ENCODE data around the gene EPB41. TPM values are rescaled to one million over a fixed set of nuclear protein-coding genes. Genes with fewer than 3 reads are reported as not detected.
A peak's percentile ranks its signal among the peaks of the same experiment; 100 is the strongest.

EPB41 gene
- total and polyA plus RNA-seq, 9 of the 15 experiments (the other 6 are each of a cell fraction or from before 2014, with no cell fraction given): 3.7 to 213 (median 141) TPM

- no peak for TF ChIP-seq FOXP4 (CRISPR knock-in tag; IDR thresholded peaks at IDR 0.05; ENCODE audit: borderline replicate concordance)
- no peak for TF ChIP-seq MGA (IDR thresholded peaks at IDR 0.05)
- no peak for TF ChIP-seq DDX20 (tag; IDR thresholded peaks at IDR 0.05; ENCODE audit: low read depth)
- no peak for TF ChIP-seq TCF15 (CRISPR knock-in tag; IDR thresholded peaks at IDR 0.05)
- no peak for TF ChIP-seq RFX1 (IDR thresholded peaks at IDR 0.05)
- no peak for TF ChIP-seq POLR2B (IDR thresholded peaks at IDR 0.05; ENCODE audit: low read depth, partially characterized antibody)
- no peak for TF ChIP-seq BCL6 (CRISPR knock-in tag; IDR thresholded peaks at IDR 0.05)
- TF ChIP-seq SMARCE1 (IDR thresholded peaks at IDR 0.05): no peak
- TF ChIP-seq FOXK2 (conservative IDR thresholded peaks at IDR 0.05 in 1 of 2, IDR thresholded peaks at IDR 0.05 in 1 of 2; ENCODE audit: low read depth in 2 of 2): no peak
- no peak for TF ChIP-seq SIN3B (IDR thresholded peaks at IDR 0.05; ENCODE audit: low read depth)
- TF ChIP-seq KDM4B (IDR thresholded peaks at IDR 0.05; ENCODE audit: borderline replicate concordance in 2 of 2, low read depth in 1 of 2): no peak
- peak; percentile 53 for TF ChIP-seq FIP1L1 (IDR thresholded peaks at IDR 0.05; ENCODE audit: low read depth, low read length, poor library complexity, severe bottlenecking)
- TF ChIP-seq ZNF766 (CRISPR knock-in tag; conservative IDR thresholded peaks at IDR 0.05): 0 out of 2 replicates have a peak, but pooled peaks have one; percentile 45
- TF ChIP-seq ZC3H4 (CRISPR knock-in tag; IDR thresholded peaks at IDR 0.05; ENCODE audit: borderline replicate concordance): peak; percentile 12; the same call in 1 of the 2 replicates
Observed at GRCh38 chr1:28887419-28887834, 26.9 kb upstream of the EPB41 start (continued).
